Measurements from ENCODE around the gene HENMT1.

- TF ChIP-seq CTCF (IDR thresholded peaks at IDR 0.05), result no peak
- no peak for TF ChIP-seq RAD21 (IDR thresholded peaks at IDR 0.05; ENCODE audit: low read length)
- TF ChIP-seq TAF1 (IDR thresholded peaks at IDR 0.05; ENCODE audit: borderline replicate concordance, low read depth, low read length), result no peak
- TF ChIP-seq TEAD4 (IDR thresholded peaks at IDR 0.05; ENCODE audit: borderline replicate concordance, insufficient read depth), result no peak
- no peak for TF ChIP-seq EZH2phosphoT487 (IDR thresholded peaks at IDR 0.05; ENCODE audit: borderline replicate concordance, low read depth)
- TF ChIP-seq EP300 (IDR thresholded peaks at IDR 0.05; ENCODE audit: borderline replicate concordance in 1 of 2, low read depth in 1 of 2, low read length in 1 of 2), result no peak
Measured at GRCh38 chr1:108644984-108645383, 15.9 kb downstream of the HENMT1 start.
